GM12878 (cell line): ENCODE results near the gene THAP4. TPM values are rescaled to one million over a fixed set of nuclear protein-coding genes. Genes with fewer than 3 reads are reported as not detected.

Experiments
- ATF7 ChIP-seq: fragments of 450-650 bp; IDR thresholded peaks from 2 replicates; pipeline ENCODE4 v1.6.1; 2016; ENCODE audit warnings: low read depth, mild to moderate bottlenecking
- CHD4 ChIP-seq: fragments of 200-600 bp; sonication (generic); IDR thresholded peaks from 2 replicates; pipeline ENCODE4 v1.6.1; 2016; ENCODE audit warnings: mild to moderate bottlenecking
- CREB1 ChIP-seq: IDR thresholded peaks from 2 replicates; pipeline ENCODE4 v1.6.1; 2012; ENCODE audit warnings: low read depth, mild to moderate bottlenecking, inconsistent platforms
- DPF2 ChIP-seq: fragments of 450-650 bp; IDR thresholded peaks from 2 replicates; pipeline ENCODE4 v1.6.1; 2017; ENCODE audit warnings: mild to moderate bottlenecking
- EP300 ChIP-seq, 2 experiments: fragments of 150-350 bp in 1 of 2; IDR thresholded peaks; 2 replicates each; pipeline ENCODE4 v1.6.1; 2011 to 2012; ENCODE audit warnings: low read depth in 2 of 2, low read length in 2 of 2, borderline replicate concordance in 1 of 2, improper control_type of control experiment in 1 of 2, inconsistent platforms in 1 of 2; ENCODE audit not compliant: control insufficient read depth in 1 of 2
- ETV6 ChIP-seq, 2 experiments: fragments of 450-650 bp in 1 of 2; IDR thresholded peaks in 1 of 2; conservative IDR thresholded peaks in 1 of 2; 2 replicates each; pipeline ENCODE4 v1.6.1; 2014; ENCODE audit warnings: antibody characterized with exemption in 1 of 2, borderline replicate concordance in 1 of 2, low read depth in 1 of 2, mild to moderate bottlenecking in 1 of 2, moderate library complexity in 1 of 2
- IKZF1 ChIP-seq: fragments of 450-650 bp; conservative IDR thresholded peaks from 2 replicates; pipeline ENCODE4 v1.6.1; 2017; ENCODE audit warnings: antibody characterized with exemption, mild to moderate bottlenecking
- POLR2A ChIP-seq: IDR thresholded peaks from 2 replicates; pipeline ENCODE4 v1.6.1; 2011; ENCODE audit warnings: low read depth, mild to moderate bottlenecking, low read length
- RBBP5 ChIP-seq: fragments of 200-600 bp; sonication (generic); conservative IDR thresholded peaks from 2 replicates; pipeline ENCODE4 v1.6.1; 2016
- SIN3A ChIP-seq: IDR thresholded peaks from 2 replicates; pipeline ENCODE4 v1.6.1; 2012; ENCODE audit warnings: low read depth, low read length, improper control_type of control experiment
- SUPT20H ChIP-seq: IDR thresholded peaks from 2 replicates; pipeline ENCODE4 v1.6.1; 2011; ENCODE audit warnings: low read depth, mild to moderate bottlenecking, low read length, moderate library complexity, borderline replicate concordance; ENCODE audit not compliant: control insufficient read depth
- SUZ12 ChIP-seq: fragments of 200-600 bp; sonication (generic); IDR thresholded peaks from one replicate; pipeline ENCODE4 v1.6.1; 2018; ENCODE audit warnings: antibody characterized with exemption, mild to moderate bottlenecking; ENCODE audit not compliant: unreplicated experiment
- TCF7 ChIP-seq: IDR thresholded peaks from 2 replicates; pipeline ENCODE4 v1.6.1; 2014; ENCODE audit warnings: antibody characterized with exemption, borderline replicate concordance
- WRNIP1 ChIP-seq: IDR thresholded peaks from 2 replicates; pipeline ENCODE4 v1.6.1; 2011; ENCODE audit warnings: low read depth, low read length, improper control_type of control experiment, borderline replicate concordance
- ZNF207 ChIP-seq: fragments of 450-650 bp; IDR thresholded peaks from 2 replicates; pipeline ENCODE4 v1.6.1; 2014; ENCODE audit warnings: antibody characterized with exemption, mild to moderate bottlenecking, borderline replicate concordance
- ZNF384 ChIP-seq: IDR thresholded peaks from 2 replicates; pipeline ENCODE4 v1.6.1; 2012; ENCODE audit warnings: low read depth, mild to moderate bottlenecking, low read length, improper control_type of control experiment, borderline replicate concordance
- polyA plus RNA-seq, 11 experiments: library from polyadenylated mRNA; depleted of rRNA in 4 of 11; unstranded in 6 of 11; stranded (reverse) in 5 of 11; fragments of >200 nt; fragmentation: Nextera tagmentation in 4 of 11; fragmentation: Illumina TruSeq in 1 of 11; extraction: Ambion mirVana in 4 of 11; extraction: Trizol in 1 of 11; gene quantifications; 1 replicate in 1 of 11; 2 replicates in 10 of 11; pipeline versions ENCODE4 v1.2.1 to v1.2.3, GENCODE V29; 2011 to 2016; ENCODE audit warnings: inconsistent platforms in 2 of 11, missing spikeins in 2 of 11, low read depth in 1 of 11
- total RNA-seq, 4 experiments: library from RNA; depleted of rRNA in 3 of 4; stranded (reverse); fragments of >200 nt in 3 of 4; fragmentation: Illumina TruSeq in 1 of 4; extraction: Trizol in 1 of 4; gene quantifications; 2 replicates each; pipeline versions ENCODE4 v1.2.1 to v1.2.3, GENCODE V29; 2013 to 2021
- TF ChIP-seq, protein P1 (sequence below): fragments of 450-650 bp; IDR thresholded peaks from 2 replicates; pipeline ENCODE4 v1.6.1; 2018; ENCODE audit warnings: borderline replicate concordance, mild to moderate bottlenecking; ENCODE audit not compliant: partially characterized antibody
- TF ChIP-seq, protein P2 (sequence below): fragments of 150-350 bp; IDR thresholded peaks from 2 replicates; pipeline ENCODE4 v1.6.1; 2016; ENCODE audit warnings: low read depth, low read length
- TF ChIP-seq, protein P3 (sequence below), 3 experiments: IDR thresholded peaks in 2 of 3; conservative IDR thresholded peaks in 1 of 3; 2 replicates each; pipeline ENCODE4 v1.5.1; 2011; ENCODE audit warnings: low read depth in 3 of 3, low read length in 3 of 3, mild to moderate bottlenecking in 3 of 3, control low read depth in 2 of 3, moderate library complexity in 2 of 3, inconsistent platforms in 1 of 3, mixed read lengths in 1 of 3; ENCODE audit not compliant: control insufficient read depth in 2 of 3, insufficient read depth in 1 of 3; ENCODE audit errors: extremely low read depth in 1 of 3
- TF ChIP-seq, protein P4 (sequence below): fragments of 450-650 bp; IDR thresholded peaks from 2 replicates; pipeline ENCODE4 v1.6.1; 2017; ENCODE audit warnings: borderline replicate concordance

THAP4 gene
- total and polyA plus RNA-seq, 10 of the 15 experiments (the other 5 are each of a cell fraction or from before 2014, with no cell fraction given): 12.9 to 67.7 (median 44.5) TPM

DNA sequence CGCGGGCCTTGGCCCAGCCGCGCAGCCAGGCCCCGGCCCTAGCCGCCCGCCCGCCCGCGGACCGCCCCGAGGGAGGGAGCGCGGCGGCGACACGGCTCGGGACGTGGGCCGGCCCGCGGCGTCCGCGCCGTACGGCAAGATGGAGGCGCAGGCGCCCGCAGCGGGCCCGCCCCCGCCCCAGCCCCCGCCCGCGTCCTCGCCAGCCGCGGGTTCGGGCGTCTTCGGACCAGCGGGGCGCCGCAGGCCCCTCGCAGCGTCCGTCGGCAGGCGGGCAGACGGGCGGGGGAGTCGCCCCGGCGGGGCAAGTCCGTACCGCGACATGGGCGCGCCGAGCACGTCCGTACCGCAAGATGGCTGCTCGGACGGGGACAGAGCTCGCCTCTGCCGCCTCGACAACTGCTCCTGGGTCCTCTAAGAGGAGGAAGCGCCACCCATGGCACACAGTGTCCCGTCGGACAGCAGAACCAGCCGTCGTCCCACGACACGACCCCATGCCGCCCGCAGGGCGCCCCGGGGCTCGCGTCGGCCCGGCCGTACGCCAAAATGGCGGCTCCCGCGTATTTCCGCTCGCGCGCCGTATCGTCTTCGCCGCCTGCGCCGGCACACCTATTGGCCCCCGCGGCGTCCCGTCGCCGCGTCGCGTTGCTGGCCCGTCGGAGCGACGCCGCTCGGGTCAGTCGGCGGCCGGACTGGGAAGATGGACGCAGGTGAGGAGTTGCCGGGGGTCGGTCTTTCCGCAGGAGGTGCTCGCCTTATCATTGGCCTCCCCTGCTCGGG lies at the start of gene THAP4, which contains the start of gene ATG4B (continued):
- TF ChIP-seq, protein P1, sequence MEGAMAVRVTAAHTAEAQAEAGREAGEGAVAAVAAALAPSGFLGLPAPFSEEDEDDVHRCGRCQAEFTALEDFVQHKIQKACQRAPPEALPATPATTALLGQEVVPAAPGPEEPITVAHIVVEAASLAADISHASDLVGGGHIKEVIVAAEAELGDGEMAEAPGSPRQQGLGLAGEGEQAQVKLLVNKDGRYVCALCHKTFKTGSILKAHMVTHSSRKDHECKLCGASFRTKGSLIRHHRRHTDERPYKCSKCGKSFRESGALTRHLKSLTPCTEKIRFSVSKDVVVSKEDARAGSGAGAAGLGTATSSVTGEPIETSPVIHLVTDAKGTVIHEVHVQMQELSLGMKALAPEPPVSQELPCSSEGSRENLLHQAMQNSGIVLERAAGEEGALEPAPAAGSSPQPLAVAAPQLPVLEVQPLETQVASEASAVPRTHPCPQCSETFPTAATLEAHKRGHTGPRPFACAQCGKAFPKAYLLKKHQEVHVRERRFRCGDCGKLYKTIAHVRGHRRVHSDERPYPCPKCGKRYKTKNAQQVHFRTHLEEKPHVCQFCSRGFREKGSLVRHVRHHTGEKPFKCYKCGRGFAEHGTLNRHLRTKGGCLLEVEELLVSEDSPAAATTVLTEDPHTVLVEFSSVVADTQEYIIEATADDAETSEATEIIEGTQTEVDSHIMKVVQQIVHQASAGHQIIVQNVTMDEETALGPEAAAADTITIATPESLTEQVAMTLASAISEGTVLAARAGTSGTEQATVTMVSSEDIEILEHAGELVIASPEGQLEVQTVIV: peak; percentile 91
- TF ChIP-seq ZNF384 (no peak), SUZ12 (no peak), TCF7 (no peak), CREB1 (peak; percentile 98), ATF7 (no peak), SIN3A (peak; percentile 75), POLR2A (peak; percentile 92), CHD4 (no peak), ETV6 (conservative IDR thresholded peaks at IDR 0.05 in 1 of 2, IDR thresholded peaks at IDR 0.05 in 1 of 2; ENCODE audit: borderline replicate concordance in 1 of 2, low read depth in 1 of 2) (no peak), IKZF1 (peak; percentile 99), WRNIP1 (0 out of 2 replicates have a peak, but pooled peaks have one; percentile 53), RBBP5 (no peak; the same call in 1 of the 2 replicates), SUPT20H (no peak), DPF2 (0 out of 2 replicates have a peak, but pooled peaks have one; percentile 32), ZNF207 (peak; percentile 99), EP300 (IDR thresholded peaks at IDR 0.05; ENCODE audit: borderline replicate concordance in 1 of 2, control insufficient read depth in 1 of 2, low read depth in 2 of 2, low read length in 2 of 2) (0 out of 4 replicates have a peak, but pooled peaks of 1 of the 2 experiments have one; percentile 42)
- TF ChIP-seq, protein P2, sequence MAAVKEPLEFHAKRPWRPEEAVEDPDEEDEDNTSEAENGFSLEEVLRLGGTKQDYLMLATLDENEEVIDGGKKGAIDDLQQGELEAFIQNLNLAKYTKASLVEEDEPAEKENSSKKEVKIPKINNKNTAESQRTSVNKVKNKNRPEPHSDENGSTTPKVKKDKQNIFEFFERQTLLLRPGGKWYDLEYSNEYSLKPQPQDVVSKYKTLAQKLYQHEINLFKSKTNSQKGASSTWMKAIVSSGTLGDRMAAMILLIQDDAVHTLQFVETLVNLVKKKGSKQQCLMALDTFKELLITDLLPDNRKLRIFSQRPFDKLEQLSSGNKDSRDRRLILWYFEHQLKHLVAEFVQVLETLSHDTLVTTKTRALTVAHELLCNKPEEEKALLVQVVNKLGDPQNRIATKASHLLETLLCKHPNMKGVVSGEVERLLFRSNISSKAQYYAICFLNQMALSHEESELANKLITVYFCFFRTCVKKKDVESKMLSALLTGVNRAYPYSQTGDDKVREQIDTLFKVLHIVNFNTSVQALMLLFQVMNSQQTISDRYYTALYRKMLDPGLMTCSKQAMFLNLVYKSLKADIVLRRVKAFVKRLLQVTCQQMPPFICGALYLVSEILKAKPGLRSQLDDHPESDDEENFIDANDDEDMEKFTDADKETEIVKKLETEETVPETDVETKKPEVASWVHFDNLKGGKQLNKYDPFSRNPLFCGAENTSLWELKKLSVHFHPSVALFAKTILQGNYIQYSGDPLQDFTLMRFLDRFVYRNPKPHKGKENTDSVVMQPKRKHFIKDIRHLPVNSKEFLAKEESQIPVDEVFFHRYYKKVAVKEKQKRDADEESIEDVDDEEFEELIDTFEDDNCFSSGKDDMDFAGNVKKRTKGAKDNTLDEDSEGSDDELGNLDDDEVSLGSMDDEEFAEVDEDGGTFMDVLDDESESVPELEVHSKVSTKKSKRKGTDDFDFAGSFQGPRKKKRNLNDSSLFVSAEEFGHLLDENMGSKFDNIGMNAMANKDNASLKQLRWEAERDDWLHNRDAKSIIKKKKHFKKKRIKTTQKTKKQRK: no peak
- TF ChIP-seq, protein P3, sequence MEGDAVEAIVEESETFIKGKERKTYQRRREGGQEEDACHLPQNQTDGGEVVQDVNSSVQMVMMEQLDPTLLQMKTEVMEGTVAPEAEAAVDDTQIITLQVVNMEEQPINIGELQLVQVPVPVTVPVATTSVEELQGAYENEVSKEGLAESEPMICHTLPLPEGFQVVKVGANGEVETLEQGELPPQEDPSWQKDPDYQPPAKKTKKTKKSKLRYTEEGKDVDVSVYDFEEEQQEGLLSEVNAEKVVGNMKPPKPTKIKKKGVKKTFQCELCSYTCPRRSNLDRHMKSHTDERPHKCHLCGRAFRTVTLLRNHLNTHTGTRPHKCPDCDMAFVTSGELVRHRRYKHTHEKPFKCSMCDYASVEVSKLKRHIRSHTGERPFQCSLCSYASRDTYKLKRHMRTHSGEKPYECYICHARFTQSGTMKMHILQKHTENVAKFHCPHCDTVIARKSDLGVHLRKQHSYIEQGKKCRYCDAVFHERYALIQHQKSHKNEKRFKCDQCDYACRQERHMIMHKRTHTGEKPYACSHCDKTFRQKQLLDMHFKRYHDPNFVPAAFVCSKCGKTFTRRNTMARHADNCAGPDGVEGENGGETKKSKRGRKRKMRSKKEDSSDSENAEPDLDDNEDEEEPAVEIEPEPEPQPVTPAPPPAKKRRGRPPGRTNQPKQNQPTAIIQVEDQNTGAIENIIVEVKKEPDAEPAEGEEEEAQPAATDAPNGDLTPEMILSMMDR (IDR thresholded peaks at IDR 0.05 in 2 of 3, conservative IDR thresholded peaks at IDR 0.05 in 1 of 3; ENCODE audit: control insufficient read depth in 2 of 3, extremely low read depth in 1 of 3, insufficient read depth in 1 of 3, low read depth in 3 of 3, low read length in 3 of 3): no peak
- TF ChIP-seq, protein P4, sequence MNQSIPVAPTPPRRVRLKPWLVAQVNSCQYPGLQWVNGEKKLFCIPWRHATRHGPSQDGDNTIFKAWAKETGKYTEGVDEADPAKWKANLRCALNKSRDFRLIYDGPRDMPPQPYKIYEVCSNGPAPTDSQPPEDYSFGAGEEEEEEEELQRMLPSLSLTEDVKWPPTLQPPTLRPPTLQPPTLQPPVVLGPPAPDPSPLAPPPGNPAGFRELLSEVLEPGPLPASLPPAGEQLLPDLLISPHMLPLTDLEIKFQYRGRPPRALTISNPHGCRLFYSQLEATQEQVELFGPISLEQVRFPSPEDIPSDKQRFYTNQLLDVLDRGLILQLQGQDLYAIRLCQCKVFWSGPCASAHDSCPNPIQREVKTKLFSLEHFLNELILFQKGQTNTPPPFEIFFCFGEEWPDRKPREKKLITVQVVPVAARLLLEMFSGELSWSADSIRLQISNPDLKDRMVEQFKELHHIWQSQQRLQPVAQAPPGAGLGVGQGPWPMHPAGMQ: no peak
